Kasumi-1 (cell line): Measurements from ENCODE around the gene NPM3.

ENCODE experiments used
- DNase-seq, 2 experiments: peaks; one replicate each; lab custom pipeline; 2025; lab: John Stamatoyannopoulos, UW

Gene NPM3

GRCh38 chr10:101782811-101783735 is at the start of gene NPM3:
TSS of gene NPM3 (minus strand) at chr10:101783446. CDS start at chr10:101783390, 56 bp downstream.
- peak; percentile 93 to 97 for DNase-seq

GRCh38 chr10:101832325-101832771 is 49.1 kb upstream of the NPM3 start:
- no peak for DNase-seq

- no peak for DNase-seq
Measured at GRCh38 chr10:101831169-101831811, 48.0 kb upstream of the NPM3 start.

- DNase-seq = peak; percentile 95 to 97
Measured at GRCh38 chr10:101830322-101831168, 47.3 kb upstream of the NPM3 start.

- DNase-seq = peak; percentile 57 to 72
Measured at GRCh38 chr10:101829561-101830315, 46.5 kb upstream of the NPM3 start.

GRCh38 chr10:101828766-101829551 is 45.7 kb upstream of the NPM3 start:
- DNase-seq = no peak

GRCh38 chr10:101827919-101828600 is 44.8 kb upstream of the NPM3 start:
- DNase-seq = no peak

- DNase-seq = no peak
Measured at GRCh38 chr10:101826852-101827434, 43.7 kb upstream of the NPM3 start.

- no peak for DNase-seq
Measured at GRCh38 chr10:101824736-101825135, 41.5 kb upstream of the NPM3 start.

- DNase-seq = peak; percentile 63 to 89
Measured at GRCh38 chr10:101818872-101819633, 35.8 kb upstream of the NPM3 start.

- peak; percentile 100 for DNase-seq
Measured at GRCh38 chr10:101818119-101818871, 35.0 kb upstream of the NPM3 start, which contains the start of gene OGA. TSS of gene OGA (minus strand) at chr10:101818444. CDS start at chr10:101818022, 422 bp downstream.

GRCh38 chr10:101817337-101818118 is 34.3 kb upstream of the NPM3 start:
- DNase-seq = peak; percentile 93 to 94

- DNase-seq = no peak
Measured at GRCh38 chr10:101816913-101817336, 33.7 kb upstream of the NPM3 start.

GRCh38 chr10:101816376-101816775 is 33.1 kb upstream of the NPM3 start:
- peak in 1 of 2 experiments; percentile 21 for DNase-seq

- no peak for DNase-seq
Measured at GRCh38 chr10:101814466-101815071, 31.3 kb upstream of the NPM3 start.

GRCh38 chr10:101812606-101813005 is 29.4 kb upstream of the NPM3 start:
- no peak for DNase-seq

GRCh38 chr10:101807158-101807557 is 23.9 kb upstream of the NPM3 start:
- DNase-seq = no peak
